Lower lobe of right lung (tissue), 2 donors: ENCODE data around the gene PTGES. TPM values are rescaled to one million over a fixed set of nuclear protein-coding genes. Genes with fewer than 3 reads are reported as not detected.
"Not testable (repeated sequence)": the region's sequence is repeated elsewhere in the genome, so short reads cannot be mapped to it uniquely, and the experiment has no call there.

Source experiments
- ATAC-seq, 2 donors: fragments of 200-7000 bp; cut with Tn5 transposase; one replicate each; pipeline ENCODE4 v1.9.1; 2020 to 2022; ENCODE audit warnings: mild to moderate bottlenecking in 2 of 2, moderate library complexity in 2 of 2
- DNase-seq: peaks from one replicate; pipeline ENCODE4 v3.0.0-alpha.2; 2020
- H3K27ac ChIP-seq: fragments of 200-600 bp; one replicate; pipeline ENCODE4 v1.8.0; 2022
- H3K27me3 ChIP-seq: fragments of 200-600 bp; one replicate; pipeline ENCODE4 v1.8.0; 2022; ENCODE audit warnings: low read depth
- H3K36me3 ChIP-seq: fragments of 200-600 bp; one replicate; pipeline ENCODE4 v1.8.0; 2022; ENCODE audit warnings: mild to moderate bottlenecking
- H3K4me1 ChIP-seq: fragments of 200-600 bp; one replicate; pipeline ENCODE4 v1.8.0; 2022
- H3K4me3 ChIP-seq: fragments of 200-600 bp; one replicate; pipeline ENCODE4 v1.8.0; 2022; ENCODE audit warnings: mild to moderate bottlenecking
- H3K9me3 ChIP-seq: fragments of 200-600 bp; one replicate; pipeline ENCODE4 v1.8.0; 2022
- intact Hi-C: fragments of 100-400 bp; cut with DNase I; formaldehyde crosslinking; loops from one replicate; pipeline ENCODE4 v1.11.0; 2022
- total RNA-seq: library from RNA; stranded (reverse); fragmentation: NEBNext Ultra II Directional; extraction: Animal tissue kit (Norgen Biotek cat#: 25700); gene quantifications from one replicate; pipeline ENCODE4 v1.2.1, GENCODE V29; 2021
- TF ChIP-seq, protein P1 (sequence below): fragments of 200-600 bp; IDR thresholded peaks from one replicate; pipeline ENCODE4 v1.8.0; 2022; ENCODE audit warnings: antibody characterized with exemption, mild to moderate bottlenecking
- donor health status: DM: no; HTN: yes; CAD: no; lungs with severe emphysema.

Gene PTGES
- total RNA-seq, 1 donor from 2014 or later = 3.9 TPM

DNA sequence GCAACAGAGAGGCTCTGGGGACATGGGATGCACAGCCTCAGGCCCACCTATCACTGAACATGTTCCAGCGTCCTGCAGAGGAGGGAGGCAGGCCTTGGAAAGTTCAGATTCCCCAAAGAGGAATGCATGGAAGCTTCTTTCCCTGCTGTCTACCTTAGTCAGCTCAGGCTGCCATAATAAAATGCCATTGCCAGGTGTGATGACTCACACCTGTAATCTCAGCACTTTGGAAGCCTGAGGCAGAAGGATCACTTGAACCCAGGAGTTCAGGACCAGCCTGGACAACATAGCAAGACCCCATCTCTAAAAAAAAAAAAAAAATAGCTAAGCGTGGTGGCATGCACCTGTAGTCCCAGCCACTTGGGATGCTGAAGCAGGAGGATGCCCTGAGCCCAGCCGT lies 25.6 kb upstream of the PTGES start:
- Histone ChIP-seq H3K9me3 (no peaks in the 10 kb centered on the region), H3K27me3 (no peaks in the 10 kb centered on the region), H3K4me3 (no peak overlapping the region), H3K27ac (no peak overlapping the region), H3K4me1 (peaks cover 18% of the 10 kb centered on the region), H3K36me3 (no peaks in the 10 kb centered on the region)
- ATAC-seq = no peak
- TF ChIP-seq, protein P1, sequence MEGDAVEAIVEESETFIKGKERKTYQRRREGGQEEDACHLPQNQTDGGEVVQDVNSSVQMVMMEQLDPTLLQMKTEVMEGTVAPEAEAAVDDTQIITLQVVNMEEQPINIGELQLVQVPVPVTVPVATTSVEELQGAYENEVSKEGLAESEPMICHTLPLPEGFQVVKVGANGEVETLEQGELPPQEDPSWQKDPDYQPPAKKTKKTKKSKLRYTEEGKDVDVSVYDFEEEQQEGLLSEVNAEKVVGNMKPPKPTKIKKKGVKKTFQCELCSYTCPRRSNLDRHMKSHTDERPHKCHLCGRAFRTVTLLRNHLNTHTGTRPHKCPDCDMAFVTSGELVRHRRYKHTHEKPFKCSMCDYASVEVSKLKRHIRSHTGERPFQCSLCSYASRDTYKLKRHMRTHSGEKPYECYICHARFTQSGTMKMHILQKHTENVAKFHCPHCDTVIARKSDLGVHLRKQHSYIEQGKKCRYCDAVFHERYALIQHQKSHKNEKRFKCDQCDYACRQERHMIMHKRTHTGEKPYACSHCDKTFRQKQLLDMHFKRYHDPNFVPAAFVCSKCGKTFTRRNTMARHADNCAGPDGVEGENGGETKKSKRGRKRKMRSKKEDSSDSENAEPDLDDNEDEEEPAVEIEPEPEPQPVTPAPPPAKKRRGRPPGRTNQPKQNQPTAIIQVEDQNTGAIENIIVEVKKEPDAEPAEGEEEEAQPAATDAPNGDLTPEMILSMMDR = no peak
- DNase-seq = no peak
- intact Hi-C loops = no loop called here

DNA sequence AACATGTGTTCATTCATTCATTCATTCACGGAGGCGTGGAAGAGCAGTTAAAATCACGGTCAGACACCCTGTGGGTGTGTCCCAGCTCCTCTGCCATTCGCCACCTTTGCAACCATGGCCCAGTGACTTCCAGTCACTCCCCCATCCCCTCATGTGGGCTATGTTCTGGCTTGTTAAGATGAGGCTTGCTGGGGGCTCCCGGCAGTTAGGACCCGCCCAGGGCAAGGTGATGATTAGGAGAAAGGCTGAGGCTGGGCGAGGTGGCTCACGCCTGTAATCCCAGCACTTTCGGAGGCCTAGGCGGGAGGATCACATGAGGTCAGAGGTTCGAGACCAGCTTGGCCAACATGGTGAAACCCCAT lies 24.9 kb upstream of the PTGES start:
- peak overlapping the region; percentile 65 for H3K27ac ChIP-seq
- no peaks in the 10 kb centered on the region for H3K9me3 ChIP-seq
- H3K27me3 ChIP-seq = no peaks in the 10 kb centered on the region
- H3K36me3 ChIP-seq = no peaks in the 10 kb centered on the region
- ATAC-seq (no peak), DNase-seq (no peak)
- intact Hi-C loops = no loop called here
- TF ChIP-seq, protein P1 = no peak
- no peak overlapping the region for H3K4me3 ChIP-seq
- H3K4me1 ChIP-seq = peaks cover 18% of the 10 kb centered on the region

- no peaks in the 10 kb centered on the region for H3K36me3 ChIP-seq
- no peaks in the 10 kb centered on the region for H3K27me3 ChIP-seq
- intact Hi-C loops = no loop called here
- ATAC-seq (peak; percentile 92 to 94), DNase-seq (peak; percentile 92)
- H3K9me3 ChIP-seq = no peaks in the 10 kb centered on the region
- H3K4me1 ChIP-seq = peaks cover 18% of the 10 kb centered on the region
- TF ChIP-seq, protein P1 = no peak
- peak overlapping the region; percentile 65 for H3K27ac ChIP-seq
- no peak overlapping the region for H3K4me3 ChIP-seq
These were observed 24.3 kb upstream of the PTGES start for GRCh38 chr9:129776938-129777768.

GRCh38 chr9:129776566-129776937 lies 23.7 kb upstream of the PTGES start:
- TF ChIP-seq, protein P1 = no peak
- ATAC-seq = peak in 1 of 2 donors; percentile 3
- intact Hi-C loops = no loop called here

DNA sequence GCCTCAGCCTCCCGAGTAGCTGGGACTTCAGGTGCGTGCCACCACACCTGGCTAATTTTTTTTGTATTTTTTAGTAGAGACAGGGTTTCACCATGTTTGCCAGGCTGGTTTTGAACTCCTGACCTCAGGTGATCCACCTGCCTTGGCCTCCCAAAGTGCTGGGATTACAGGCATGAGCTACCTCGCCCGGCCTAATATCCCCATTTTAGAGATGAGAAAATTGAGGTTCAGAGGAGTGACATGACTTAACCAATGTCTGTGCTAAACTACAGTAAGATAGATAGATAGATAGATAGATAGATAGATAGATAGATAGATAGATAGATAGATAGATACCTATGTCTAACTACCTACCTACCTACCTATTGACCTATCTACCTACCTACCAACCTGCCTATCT lies 23.3 kb upstream of the PTGES start:
- H3K27ac ChIP-seq, intact Hi-C loops: not testable (repeated sequence)

More at GRCh38 chr9:129776566-129776937, 23.7 kb upstream of the PTGES start:
- Histone ChIP-seq H3K4me3 (no peak overlapping the region), H3K36me3 (no peaks in the 10 kb centered on the region), H3K9me3 (no peaks in the 10 kb centered on the region), H3K4me1 (peaks cover 18% of the 10 kb centered on the region), H3K27me3 (no peaks in the 10 kb centered on the region), H3K27ac (peak overlapping the region; percentile 65)
- no peak for DNase-seq

DNA sequence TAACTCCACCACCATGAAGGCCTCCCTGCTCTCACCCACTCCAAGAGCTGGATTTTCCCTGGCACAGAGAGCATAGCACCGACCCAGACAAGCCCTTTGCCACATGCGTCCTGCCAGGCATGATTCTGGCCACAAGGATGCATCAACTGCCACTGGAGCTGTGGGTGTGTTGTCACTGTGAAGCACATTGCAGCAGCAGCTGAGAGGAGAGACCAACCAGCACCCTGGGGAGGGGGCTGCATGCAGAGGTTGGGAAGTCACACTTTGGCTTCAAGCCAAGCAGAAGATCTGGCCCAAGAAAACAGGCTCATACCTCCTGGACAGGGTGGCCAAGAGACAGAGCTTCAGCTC lies 22.6 kb upstream of the PTGES start:
- Histone ChIP-seq H3K27ac (no peak overlapping the region), H3K4me1 (peaks cover 18% of the 10 kb centered on the region), H3K27me3 (no peaks in the 10 kb centered on the region), H3K9me3 (no peaks in the 10 kb centered on the region), H3K36me3 (no peaks in the 10 kb centered on the region), H3K4me3 (no peak overlapping the region)
- DNase-seq (no peak), ATAC-seq (no peak)
- intact Hi-C loops = no loop called here
- TF ChIP-seq, protein P1 = no peak

More for the DNA sequence above, 23.3 kb upstream of the PTGES start:
- H3K36me3 ChIP-seq, ATAC-seq, H3K4me3 ChIP-seq, H3K9me3 ChIP-seq, DNase-seq, H3K27me3 ChIP-seq: not testable (repeated sequence)
- H3K4me1 ChIP-seq = peaks cover 18% of the 10 kb centered on the region
